Sigmoid colon (tissue), 4 donors: Measurements from ENCODE around the gene GOT1.

Experiments
- CTCF ChIP-seq, 4 experiments: fragments of 450-650 bp in 3 of 4; fragments of 200-600 bp in 1 of 4; IDR thresholded peaks; one replicate each; pipeline ENCODE4 v1.5.1; 2016 to 2019; ENCODE audit warnings: antibody characterized with exemption in 4 of 4, mild to moderate bottlenecking in 3 of 4, moderate library complexity in 2 of 4
- POLR2AphosphoS5 ChIP-seq, 4 donors: sonication (generic); formaldehyde crosslinking; IDR thresholded peaks; one replicate each; pipeline ENCODE4 v1.6.1; 2017; ENCODE audit warnings: antibody characterized with exemption in 4 of 4

GRCh38 chr10:99347672-99348071 lies 82.8 kb downstream of the GOT1 start:
- TF ChIP-seq CTCF (IDR thresholded peaks at IDR 0.05) (no peak), POLR2AphosphoS5 (IDR thresholded peaks at IDR 0.05) (no peak)
